AG04449 (cell line): Measurements from ENCODE around the gene TEKT2.

ENCODE experiments used
- CTCF ChIA-PET: fragments of 350-600 bp; formaldehyde crosslinking; extraction: SDS; loops from one replicate; lab custom pipeline; 2021; ENCODE audit warnings: antibody characterized with exemption; lab: Yijun Ruan, JAX
- POLR2A ChIA-PET: fragments of 400-600, 350-600 bp; formaldehyde crosslinking; extraction: SDS; loops from one replicate; lab custom pipeline; 2020; ENCODE audit warnings: antibody characterized with exemption, inconsistent platforms; lab: Yijun Ruan, JAX
- DNase-seq: peaks from one replicate; pipeline ENCODE4 v3.0.0-alpha.2; 2010; ENCODE audit warnings: low read depth, low spot score
- H3K4me3 ChIP-seq: 2 replicates; pipeline ENCODE4 v1.5.1; 2011; ENCODE audit warnings: low read depth, mild to moderate bottlenecking, control low read depth, low read length
- CTCF ChIP-seq: IDR thresholded peaks from one replicate; pipeline ENCODE4 v1.5.1; 2011; ENCODE audit warnings: mild to moderate bottlenecking, moderate library complexity, low read length, control low read depth, inconsistent platforms; ENCODE audit not compliant: insufficient read depth; ENCODE audit errors: missing control alignments

Gene TEKT2

GRCh38 chr1:36092798-36093185, 8.9 kb downstream of the TEKT2 start:
- ChIA-PET CTCF (interaction anchor here (0.8 to 18.7 kb wide), 6 partner anchors 9 to 193 kb away, joined by 3 to 453 read pairs (median 4); no protein-coding TSS in a partner anchor), POLR2A (no interaction called here)
- no peak for DNase-seq
- no peak for TF ChIP-seq CTCF
- no peak overlapping the region for H3K4me3 ChIP-seq

- no peak for DNase-seq
- TF ChIP-seq CTCF, result no peak
- CTCF ChIA-PET, result interaction anchor here (0.5 to 18.7 kb wide), 7 partner anchors 9 to 332 kb away, joined by 3 to 453 read pairs (median 4); no protein-coding TSS in a partner anchor
- H3K4me3 ChIP-seq, result no peak overlapping the region
- POLR2A ChIA-PET, result no interaction called here
Observed at GRCh38 chr1:36093226-36093625, 9.3 kb downstream of the TEKT2 start.

- ChIA-PET POLR2A (no interaction called here), CTCF (interaction anchor here (0.6 to 18.7 kb wide), 5 partner anchors 11 to 331 kb away, joined by 3 to 453 read pairs (median 40); no protein-coding TSS in a partner anchor)
- no peak for DNase-seq
Observed at GRCh38 chr1:36093929-36094328, 10.0 kb downstream of the TEKT2 start.

GRCh38 chr1:36094621-36095061, 10.7 kb downstream of the TEKT2 start:
- no peak for TF ChIP-seq CTCF
- no peak for DNase-seq
- POLR2A ChIA-PET, result no interaction called here

More at GRCh38 chr1:36093929-36094328, 10.0 kb downstream of the TEKT2 start:
- H3K4me3 ChIP-seq, result no peak overlapping the region
- no peak for TF ChIP-seq CTCF

GRCh38 chr1:36095760-36096405, 12.0 kb downstream of the TEKT2 start:
- no peak for TF ChIP-seq CTCF
- no peak overlapping the region for H3K4me3 ChIP-seq
- CTCF ChIA-PET, result interaction anchor here (0.6 to 18.7 kb wide), 10 partner anchors 9 to 291 kb away, joined by 3 to 453 read pairs (median 8); partner anchors contain the start of gene TRAPPC3
- POLR2A ChIA-PET, result no interaction called here
- no peak for DNase-seq

More at GRCh38 chr1:36094621-36095061, 10.7 kb downstream of the TEKT2 start:
- no peak overlapping the region for H3K4me3 ChIP-seq
- CTCF ChIA-PET, result interaction anchor here (0.7 to 18.7 kb wide), 9 partner anchors 8 to 206 kb away, joined by 3 to 453 read pairs (median 7); no protein-coding TSS in a partner anchor
